Loucy (cell line): Measurements from ENCODE around the gene HOXC5.
A peak's percentile ranks its signal among the peaks of the same experiment; 100 is the strongest.

Source experiments
- H2AFZ ChIP-seq: fragments of 200-600 bp; sonication (generic); 2 replicates; pipeline ENCODE4 v1.6.0; 2016; ENCODE audit warnings: antibody characterized with exemption, mild to moderate bottlenecking, low read length, moderate library complexity
- H3F3A ChIP-seq: fragments of 200-600 bp; 2 replicates; pipeline ENCODE4 v1.6.0; 2016; ENCODE audit warnings: antibody characterized with exemption, low read depth, mild to moderate bottlenecking
- H3K27me3 ChIP-seq: fragments of 200-600 bp; sonication (generic); 2 replicates; pipeline ENCODE4 v1.6.1; 2014; ENCODE audit warnings: low read length, mild to moderate bottlenecking; ENCODE audit not compliant: insufficient read depth, poor library complexity, severe bottlenecking
- H3K36me3 ChIP-seq: fragments of 200-600 bp; sonication (generic); 2 replicates; pipeline ENCODE4 v1.6.1; 2016; ENCODE audit warnings: low read length; ENCODE audit not compliant: insufficient read depth
- H3K4me1 ChIP-seq: fragments of 200-600 bp; sonication (generic); 2 replicates; pipeline ENCODE4 v1.5.1; 2014; ENCODE audit warnings: low read length, mild to moderate bottlenecking; ENCODE audit not compliant: insufficient read depth, poor library complexity, severe bottlenecking
- H3K4me2 ChIP-seq: fragments of 200-600 bp; sonication (generic); 2 replicates; pipeline ENCODE4 v1.6.0; 2014; ENCODE audit warnings: antibody characterized with exemption, low read length, low read depth, mild to moderate bottlenecking; ENCODE audit not compliant: poor library complexity, severe bottlenecking
- H3K4me3 ChIP-seq: fragments of 200-600 bp; sonication (generic); 2 replicates; pipeline ENCODE4 v1.5.1; 2014; ENCODE audit warnings: low read length, mild to moderate bottlenecking, mixed read lengths; ENCODE audit not compliant: poor library complexity, severe bottlenecking
- H3K79me2 ChIP-seq: fragments of 200-600 bp; sonication (generic); 2 replicates; pipeline ENCODE4 v1.6.1; 2014; ENCODE audit warnings: low read length; ENCODE audit not compliant: insufficient read depth
- H3K9ac ChIP-seq: fragments of 200-600 bp; sonication (generic); 2 replicates; pipeline ENCODE4 v1.6.0; 2014; ENCODE audit warnings: mild to moderate bottlenecking, low read depth, low read length, moderate library complexity; ENCODE audit not compliant: poor library complexity, severe bottlenecking
- H3K9me2 ChIP-seq: fragments of 200-600 bp; sonication (generic); replicated peaks from 2 replicates; pipeline ENCODE4 v1.6.1; 2016; ENCODE audit warnings: low read depth, low read length, mixed read lengths
- H3K9me3 ChIP-seq: fragments of 200-600 bp; sonication (generic); 2 replicates; pipeline ENCODE4 v1.6.1; 2014; ENCODE audit warnings: mild to moderate bottlenecking, antibody characterized with exemption, low read length, low read depth; ENCODE audit not compliant: insufficient read depth
- H4K20me1 ChIP-seq: fragments of 200-600 bp; sonication (generic); 2 replicates; pipeline ENCODE4 v1.6.0; 2014; ENCODE audit warnings: antibody characterized with exemption, low read length, mild to moderate bottlenecking; ENCODE audit not compliant: insufficient read depth, poor library complexity, severe bottlenecking
- EZH2phosphoT487 ChIP-seq: fragments of 200-600 bp; IDR thresholded peaks from 2 replicates; pipeline ENCODE4 v1.6.1; 2018; ENCODE audit warnings: antibody characterized with exemption, mild to moderate bottlenecking, moderate library complexity, borderline replicate concordance
- TF ChIP-seq, protein P1 (sequence below): fragments of 200-600 bp; sonication (generic); conservative IDR thresholded peaks from 2 replicates; pipeline ENCODE4 v1.5.1; 2014; ENCODE audit warnings: mild to moderate bottlenecking, antibody characterized with exemption, low read length

The HOXC5 gene

DNA sequence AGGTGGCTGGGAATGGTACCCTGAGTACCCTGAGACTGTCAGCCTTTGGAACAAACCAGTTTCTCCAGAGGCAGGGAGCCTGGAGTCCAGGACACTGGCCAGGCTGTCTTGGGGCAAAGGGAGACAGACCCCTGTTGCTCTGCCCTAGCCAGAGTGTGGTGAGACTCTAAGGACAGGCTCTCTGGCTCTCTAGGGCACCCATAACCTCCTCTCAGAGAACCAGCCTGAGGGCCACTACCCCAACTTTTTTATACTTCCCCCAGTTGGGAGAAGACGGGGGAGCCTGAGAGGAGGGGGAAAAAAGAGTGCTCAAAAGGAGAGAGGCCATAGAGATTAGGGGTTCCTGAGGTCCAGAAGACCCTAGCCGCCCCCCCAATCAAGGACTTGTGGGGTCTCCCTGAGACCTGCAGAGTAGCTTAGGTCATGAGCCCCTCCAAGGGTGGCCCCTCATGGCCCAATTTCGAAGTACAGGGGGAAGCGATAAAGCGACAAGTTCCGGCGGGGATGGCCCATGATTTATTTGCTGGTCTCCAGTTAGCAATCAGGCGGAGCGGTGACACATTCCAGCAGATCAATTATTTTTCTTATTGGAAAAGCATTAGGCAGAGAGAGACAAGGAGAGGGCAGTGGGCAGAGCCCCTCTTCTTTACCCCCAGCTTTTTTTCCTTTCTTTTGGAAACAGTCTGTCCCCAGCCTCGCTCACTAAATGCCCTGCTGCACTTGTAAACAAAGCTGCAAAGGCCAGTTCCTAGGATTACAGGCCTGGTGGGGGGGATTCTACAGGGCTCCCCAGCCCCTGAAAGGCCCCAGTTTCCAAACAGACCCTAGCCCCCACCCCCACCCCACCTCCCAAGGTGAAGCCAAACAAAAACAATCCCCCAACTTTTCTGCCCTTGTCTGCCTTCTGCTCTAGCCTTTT is 22.5 kb upstream of the HOXC5 start:
- Histone ChIP-seq H4K20me1 (no peaks in the 10 kb centered on the region), H3F3A (no peaks in the 10 kb centered on the region), H3K4me2 (peak overlapping the region; percentile 86), H3K79me2 (no peaks in the 10 kb centered on the region), H3K4me1 (peaks cover 48% of the 10 kb centered on the region), H2AFZ (no peak overlapping the region), H3K9me3 (no peaks in the 10 kb centered on the region), H3K9ac (peak overlapping the region; percentile 61), H3K4me3 (no peak overlapping the region), H3K9me2 (no peaks in the 10 kb centered on the region), H3K27me3 (no peaks in the 10 kb centered on the region), H3K36me3 (no peaks in the 10 kb centered on the region)
- TF ChIP-seq EZH2phosphoT487 = no peak
- TF ChIP-seq, protein P1, sequence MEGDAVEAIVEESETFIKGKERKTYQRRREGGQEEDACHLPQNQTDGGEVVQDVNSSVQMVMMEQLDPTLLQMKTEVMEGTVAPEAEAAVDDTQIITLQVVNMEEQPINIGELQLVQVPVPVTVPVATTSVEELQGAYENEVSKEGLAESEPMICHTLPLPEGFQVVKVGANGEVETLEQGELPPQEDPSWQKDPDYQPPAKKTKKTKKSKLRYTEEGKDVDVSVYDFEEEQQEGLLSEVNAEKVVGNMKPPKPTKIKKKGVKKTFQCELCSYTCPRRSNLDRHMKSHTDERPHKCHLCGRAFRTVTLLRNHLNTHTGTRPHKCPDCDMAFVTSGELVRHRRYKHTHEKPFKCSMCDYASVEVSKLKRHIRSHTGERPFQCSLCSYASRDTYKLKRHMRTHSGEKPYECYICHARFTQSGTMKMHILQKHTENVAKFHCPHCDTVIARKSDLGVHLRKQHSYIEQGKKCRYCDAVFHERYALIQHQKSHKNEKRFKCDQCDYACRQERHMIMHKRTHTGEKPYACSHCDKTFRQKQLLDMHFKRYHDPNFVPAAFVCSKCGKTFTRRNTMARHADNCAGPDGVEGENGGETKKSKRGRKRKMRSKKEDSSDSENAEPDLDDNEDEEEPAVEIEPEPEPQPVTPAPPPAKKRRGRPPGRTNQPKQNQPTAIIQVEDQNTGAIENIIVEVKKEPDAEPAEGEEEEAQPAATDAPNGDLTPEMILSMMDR = no peak

DNA sequence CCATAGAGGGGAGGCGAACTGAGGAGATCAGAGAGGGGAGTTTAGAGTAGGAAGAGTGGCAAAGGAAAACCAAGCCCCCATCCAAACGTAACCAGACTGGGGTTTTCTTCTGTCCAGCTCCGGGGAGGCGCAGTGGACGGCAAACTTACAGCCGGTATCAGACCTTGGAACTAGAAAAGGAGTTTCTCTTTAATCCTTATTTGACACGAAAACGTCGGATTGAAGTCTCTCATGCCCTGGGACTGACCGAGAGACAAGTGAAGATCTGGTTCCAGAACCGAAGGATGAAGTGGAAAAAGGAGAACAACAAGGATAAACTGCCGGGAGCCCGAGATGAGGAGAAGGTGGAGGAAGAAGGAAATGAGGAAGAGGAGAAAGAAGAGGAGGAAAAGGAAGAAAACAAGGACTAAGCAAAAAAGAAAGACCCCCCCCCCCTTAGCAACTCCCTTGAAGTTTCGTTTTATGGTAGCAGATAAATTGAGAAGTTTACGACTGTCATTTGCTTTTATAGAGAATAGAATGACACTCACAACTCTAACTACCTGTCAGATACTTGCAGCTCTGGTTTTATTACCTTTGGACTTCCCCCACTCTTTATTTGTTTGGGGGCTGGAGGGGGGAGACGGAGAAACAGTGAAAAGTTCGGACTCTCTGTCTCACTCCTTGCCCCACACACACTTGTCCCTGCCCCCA is 21.7 kb upstream of the HOXC5 start:
- Histone ChIP-seq H3K9ac (peak overlapping the region; percentile 61), H2AFZ (peak overlapping the region; percentile 32; the same call in 1 of the 2 replicates), H3K9me3 (no peaks in the 10 kb centered on the region), H3K4me2 (peak overlapping the region; percentile 86), H3K79me2 (0 out of 2 replicates have a peak, but pooled peaks cover 4% of the 10 kb centered on the region), H3K27me3 (no peaks in the 10 kb centered on the region), H3K9me2 (no peaks in the 10 kb centered on the region), H3F3A (no peaks in the 10 kb centered on the region), H4K20me1 (no peaks in the 10 kb centered on the region), H3K4me1 (peaks cover 55% of the 10 kb centered on the region), H3K4me3 (peak overlapping the region; percentile 61), H3K36me3 (no peaks in the 10 kb centered on the region)
- TF ChIP-seq, protein P1 = no peak
- TF ChIP-seq EZH2phosphoT487 = no peak

DNA sequence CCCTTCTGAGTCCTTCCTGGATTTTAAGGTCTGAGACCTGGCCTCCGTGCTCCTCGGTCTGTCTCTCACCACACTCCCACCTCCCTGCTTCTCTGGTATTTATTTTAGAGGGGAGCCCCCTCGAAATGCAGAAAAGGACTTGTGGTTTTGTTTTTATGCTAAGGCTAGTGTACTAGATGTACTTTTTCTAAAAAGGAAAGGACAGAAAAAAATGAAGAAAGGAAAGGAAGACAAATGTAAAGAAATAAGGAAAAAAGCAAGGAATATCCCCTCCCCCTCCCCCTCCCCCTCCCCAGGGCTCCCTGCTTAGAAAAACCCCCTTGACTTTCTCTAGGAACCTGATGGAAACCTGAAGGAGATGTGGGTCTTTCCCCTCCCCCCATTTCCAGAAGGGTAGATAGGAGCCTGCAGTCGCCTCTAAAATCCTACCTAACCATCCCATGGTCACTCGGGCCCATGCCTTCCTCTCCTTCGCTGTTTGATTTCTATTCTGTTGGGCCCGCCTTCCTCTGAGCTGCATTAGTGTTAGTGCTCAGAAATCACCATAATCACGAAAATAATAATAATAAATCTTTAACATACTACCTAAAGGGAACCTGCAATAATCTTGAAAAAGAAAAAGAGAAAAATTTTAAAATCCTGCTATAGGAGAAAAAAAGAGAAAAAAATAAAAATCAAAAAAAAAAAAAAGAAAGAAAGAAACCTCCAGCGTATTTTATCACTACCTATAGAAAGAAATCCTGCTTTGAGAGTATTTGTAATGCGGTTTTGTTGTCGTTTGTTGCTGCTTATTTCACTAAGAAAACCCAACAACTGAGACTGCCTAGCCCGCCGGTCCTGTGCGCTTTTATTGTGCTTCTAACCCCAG is 21.0 kb upstream of the HOXC5 start:
- Histone ChIP-seq H3F3A (peaks cover 3% of the 10 kb centered on the region), H3K9me3 (no peaks in the 10 kb centered on the region), H3K36me3 (no peaks in the 10 kb centered on the region), H3K9ac (peak overlapping the region; percentile 61), H3K4me1 (peaks cover 55% of the 10 kb centered on the region), H3K79me2 (0 out of 2 replicates have a peak, but pooled peaks cover 6% of the 10 kb centered on the region), H3K4me3 (peak overlapping the region; percentile 61), H4K20me1 (no peaks in the 10 kb centered on the region), H3K9me2 (no peaks in the 10 kb centered on the region), H3K27me3 (no peaks in the 10 kb centered on the region), H2AFZ (peak overlapping the region; percentile 32; the same call in 1 of the 2 replicates), H3K4me2 (peak overlapping the region; percentile 86)
- TF ChIP-seq, protein P1 = no peak
- TF ChIP-seq EZH2phosphoT487 = no peak
